WTC11 (cell line): ENCODE measurements around the gene SH3D19. TPM values are rescaled to one million over a fixed set of nuclear protein-coding genes. Genes with fewer than 3 reads are reported as not detected.

ENCODE experiments used
- ATAC-seq: fragments of 200-7000 bp; cut with Tn5 transposase; 2 replicates; pipeline ENCODE4 v1.10.0; 2021; ENCODE audit warnings: mild to moderate bottlenecking, moderate library complexity
- CTCF ChIA-PET: fragments of 300-600 bp; sonication (Branson Sonifier 250); formaldehyde crosslinking; loops from one replicate; lab custom pipeline; 2021; ENCODE audit warnings: antibody characterized with exemption; lab: Charles Lee
- POLR2A ChIA-PET: fragments of 350-600 bp; sonication (Branson Sonifier 250); formaldehyde crosslinking; loops from one replicate; lab custom pipeline; 2021; ENCODE audit warnings: antibody characterized with exemption; lab: Charles Lee
- DNase-seq: peaks from one replicate; pipeline ENCODE4 v3.0.0; 2021; ENCODE audit warnings: low spot score
- H3K27ac Mint-ChIP-seq: 2 replicates; pipeline ENCODE4 v1.8.0; 2021; ENCODE audit warnings: mixed read lengths
- H3K27me3 Mint-ChIP-seq: 2 replicates; pipeline ENCODE4 v1.8.0; 2021; ENCODE audit warnings: low read depth, mild to moderate bottlenecking, moderate library complexity, mixed read lengths
- H3K36me3 Mint-ChIP-seq: 2 replicates; pipeline ENCODE4 v1.8.0; 2021; ENCODE audit warnings: mixed read lengths
- H3K4me1 Mint-ChIP-seq: 2 replicates; pipeline ENCODE4 v1.8.0; 2022; ENCODE audit warnings: mixed read lengths
- H3K4me3 Mint-ChIP-seq: 2 replicates; pipeline ENCODE4 v1.8.0; 2021; ENCODE audit warnings: mild to moderate bottlenecking, moderate library complexity, mixed read lengths
- H3K9me3 Mint-ChIP-seq: 2 replicates; pipeline ENCODE4 v1.8.0; 2021; ENCODE audit warnings: mixed read lengths
- AFF4 ChIP-seq: sonication (generic); formaldehyde crosslinking; IDR thresholded peaks from 2 replicates; pipeline ENCODE4 v1.8.1; 2023; ENCODE audit warnings: mild to moderate bottlenecking, missing genetic modification reagents, borderline replicate concordance
- AR ChIP-seq: fragments of 250-450 bp; sonication (Bioruptor Pico); IDR thresholded peaks from 2 replicates; pipeline ENCODE4 v1.9.0; 2021; ENCODE audit warnings: mild to moderate bottlenecking
- ATF3 ChIP-seq: sonication (generic); formaldehyde crosslinking; conservative IDR thresholded peaks from 2 replicates; pipeline ENCODE4 v1.8.1; 2022; ENCODE audit warnings: mild to moderate bottlenecking, missing genetic modification reagents
- E2F1 ChIP-seq: sonication (generic); formaldehyde crosslinking; IDR thresholded peaks from 2 replicates; pipeline ENCODE4 v1.8.0; 2022; ENCODE audit warnings: mild to moderate bottlenecking, missing genetic modification reagents
- E2F5 ChIP-seq: sonication (generic); formaldehyde crosslinking; IDR thresholded peaks from 2 replicates; pipeline ENCODE4 v1.8.1; 2022; ENCODE audit warnings: mild to moderate bottlenecking, moderate library complexity, missing genetic modification reagents
- EMX1 ChIP-seq: fragments of 250-450 bp; sonication (Bioruptor Pico); IDR thresholded peaks from 2 replicates; pipeline ENCODE4 v1.8.0; 2021; ENCODE audit warnings: mild to moderate bottlenecking
- ESRRA ChIP-seq: sonication (generic); formaldehyde crosslinking; IDR thresholded peaks from 2 replicates; pipeline ENCODE4 v1.8.1; 2022; ENCODE audit warnings: mild to moderate bottlenecking, missing genetic modification reagents, borderline replicate concordance
- FOXP4 ChIP-seq: sonication (generic); formaldehyde crosslinking; IDR thresholded peaks from 2 replicates; pipeline ENCODE4 v1.8.0; 2022; ENCODE audit warnings: mild to moderate bottlenecking, missing genetic modification reagents
- IRF1 ChIP-seq: sonication (generic); formaldehyde crosslinking; IDR thresholded peaks from 2 replicates; pipeline ENCODE4 v1.8.0; 2023; ENCODE audit warnings: missing genetic modification reagents
- IRF2 ChIP-seq: sonication (generic); formaldehyde crosslinking; IDR thresholded peaks from 2 replicates; pipeline ENCODE4 v1.8.0; 2022; ENCODE audit warnings: low read depth, missing genetic modification reagents, borderline replicate concordance
- KAT7 ChIP-seq: sonication (generic); formaldehyde crosslinking; IDR thresholded peaks from 2 replicates; pipeline ENCODE4 v1.8.1; 2023; ENCODE audit warnings: missing genetic modification reagents, mild to moderate bottlenecking, borderline replicate concordance
- MXD4 ChIP-seq: fragments of 250-450 bp; sonication (Bioruptor Pico); IDR thresholded peaks from 2 replicates; pipeline ENCODE4 v1.8.0; 2021; ENCODE audit warnings: mild to moderate bottlenecking, moderate library complexity, borderline replicate concordance
- MYBL2 ChIP-seq: sonication (generic); formaldehyde crosslinking; IDR thresholded peaks from 2 replicates; pipeline ENCODE4 v1.8.1; 2023; ENCODE audit warnings: mild to moderate bottlenecking, moderate library complexity, missing genetic modification reagents
- TP53 ChIP-seq: sonication (generic); formaldehyde crosslinking; IDR thresholded peaks from 2 replicates; pipeline ENCODE4 v1.8.1; 2023; ENCODE audit warnings: mild to moderate bottlenecking, missing genetic modification reagents
- USF2 ChIP-seq: sonication (generic); formaldehyde crosslinking; IDR thresholded peaks from 2 replicates; pipeline ENCODE4 v1.8.1; 2023; ENCODE audit warnings: mild to moderate bottlenecking, missing genetic modification reagents, moderate library complexity
- ZNF121 ChIP-seq: sonication (generic); formaldehyde crosslinking; IDR thresholded peaks from 2 replicates; pipeline ENCODE4 v1.8.0; 2023; ENCODE audit warnings: missing genetic modification reagents
- ZNF138 ChIP-seq: sonication (generic); formaldehyde crosslinking; conservative IDR thresholded peaks from 2 replicates; pipeline ENCODE4 v1.8.1; 2022; ENCODE audit warnings: mild to moderate bottlenecking, moderate library complexity, missing genetic modification reagents
- ZNF512 ChIP-seq: sonication (generic); formaldehyde crosslinking; IDR thresholded peaks from 2 replicates; pipeline ENCODE4 v1.8.1; 2022; ENCODE audit warnings: missing genetic modification reagents, borderline replicate concordance
- ZNF671 ChIP-seq: fragments of 250-450 bp; sonication (Bioruptor Pico); IDR thresholded peaks from 2 replicates; pipeline ENCODE4 v1.8.0; 2021; ENCODE audit warnings: mild to moderate bottlenecking
- total RNA-seq: library from RNA; stranded (reverse); gene quantifications from 3 replicates; pipeline ENCODE4 v1.2.3, GENCODE V29; 2021

Gene SH3D19
- total RNA-seq, 1 experiment from 2014 or later, result 41.6 TPM

GRCh38 chr4:151158979-151159378 lies 166.4 kb downstream of the SH3D19 start (continued):
- no peak for TF ChIP-seq E2F1
- TF ChIP-seq ZNF671 (CRISPR knock-in tag), result no peak

- TF ChIP-seq MXD4 (no peak), ZNF121 (no peak), USF2 (CRISPR knock-in tag) (no peak), FOXP4 (CRISPR knock-in tag) (no peak), MYBL2 (no peak), IRF2 (CRISPR knock-in tag) (no peak), ZNF138 (CRISPR knock-in tag) (no peak), ATF3 (CRISPR knock-in tag) (no peak), ZNF512 (CRISPR knock-in tag) (no peak), EMX1 (CRISPR knock-in tag) (no peak), IRF1 (CRISPR knock-in tag) (no peak), ESRRA (CRISPR knock-in tag) (no peak), AR (CRISPR knock-in tag) (no peak), TP53 (no peak), E2F5 (CRISPR knock-in tag) (no peak), E2F1 (no peak), AFF4 (CRISPR knock-in tag) (no peak), KAT7 (no peak)
- TF ChIP-seq, all 79 proteins: peak for 0
- H3K27ac Mint-ChIP-seq, result no peak overlapping the region
- H3K36me3 Mint-ChIP-seq, result peaks cover 29% of the 10 kb centered on the region
- H3K9me3 Mint-ChIP-seq, result peaks cover 7% of the 10 kb centered on the region
- ATAC-seq, result no peak
- H3K27me3 Mint-ChIP-seq, result no peaks in the 10 kb centered on the region
- ChIA-PET CTCF (no interaction called here), POLR2A (no interaction called here)
- DNase-seq, result no peak
- no peaks in the 10 kb centered on the region for H3K4me1 Mint-ChIP-seq
- no peak overlapping the region for H3K4me3 Mint-ChIP-seq
Observed at GRCh38 chr4:151157543-151157942, 167.9 kb downstream of the SH3D19 start.
